Spleen (tissue), 7 donors: Measurements from ENCODE around the gene MREG.

Experiments used
- CTCF ChIP-seq, 11 experiments: fragments of 200-600 bp in 7 of 11; fragments of 450-650 bp in 4 of 11; sonication (generic) in 4 of 11; IDR thresholded peaks in 8 of 11; conservative IDR thresholded peaks in 3 of 11; 1 replicate in 7 of 11; 2 replicates in 4 of 11; pipeline versions ENCODE4 v1.4.0 to v1.8.0; 2016 to 2021; ENCODE audit warnings: antibody characterized with exemption in 11 of 11, inconsistent platforms in 4 of 11, mild to moderate bottlenecking in 1 of 11
- POLR2A ChIP-seq, 3 donors: fragments of 450-650 bp; IDR thresholded peaks; one replicate each; pipeline ENCODE4 v1.5.1; 2017; ENCODE audit warnings: antibody characterized with exemption in 3 of 3, mild to moderate bottlenecking in 1 of 3
- POLR2AphosphoS5 ChIP-seq, 3 donors: sonication (generic); formaldehyde crosslinking; IDR thresholded peaks; one replicate each; pipeline ENCODE4 v1.5.1; 2017; ENCODE audit warnings: antibody characterized with exemption in 3 of 3
- donor health status: DM: no; HTN: no; CAD: no; lungs with moderate emphysema.
- donor health status: DM: no; HTN: no; CAD: no.
- donor health status: DM: no; HTN: no; CAD: no.

DNA sequence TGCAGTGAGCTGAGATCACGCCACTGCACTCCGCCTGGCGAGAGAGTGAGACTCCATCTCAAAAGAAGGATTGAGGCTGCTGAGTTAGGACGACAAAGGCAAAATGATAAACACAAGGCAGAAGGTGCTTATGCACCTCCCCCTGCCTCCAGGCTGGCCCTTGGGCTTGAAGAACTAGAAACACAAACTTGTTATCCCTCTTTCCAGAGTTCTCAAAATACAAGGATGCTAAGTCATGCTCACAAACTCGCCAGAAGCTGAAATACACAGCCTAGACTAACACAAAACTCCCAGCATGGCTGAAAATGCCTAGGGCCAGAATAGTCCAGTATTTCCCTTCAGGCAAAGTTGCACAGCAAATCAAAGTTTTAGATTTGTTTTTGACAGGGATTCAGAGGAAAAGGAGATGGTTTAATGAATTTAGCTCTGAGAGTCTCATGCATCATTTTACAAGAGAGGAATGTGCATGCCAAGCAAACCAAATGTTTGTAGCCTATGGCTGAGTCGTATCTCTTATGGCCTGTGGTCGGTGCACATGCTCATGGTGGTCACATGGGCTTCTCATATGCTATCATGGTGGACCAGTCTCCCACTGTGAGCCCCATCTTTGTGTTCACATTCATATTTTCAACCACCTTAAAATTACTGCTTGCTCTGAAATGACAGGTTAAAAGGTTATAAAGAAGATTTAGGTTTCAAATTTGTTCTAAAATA, 16.2 kb upstream of the MREG start:
- no peak for TF ChIP-seq CTCF (IDR thresholded peaks at IDR 0.05 in 8 of 11, conservative IDR thresholded peaks at IDR 0.05 in 3 of 11)
- TF ChIP-seq POLR2A (IDR thresholded peaks at IDR 0.05) = no peak
- TF ChIP-seq POLR2AphosphoS5 (IDR thresholded peaks at IDR 0.05) = no peak
